Gastrocnemius medialis (tissue), 4 donors: ENCODE data around the gene FTL.

ENCODE experiments used
- CTCF ChIP-seq, 5 experiments: fragments of 450-650 bp in 3 of 5; fragments of 200-600 bp in 2 of 5; sonication (generic) in 2 of 5; IDR thresholded peaks in 4 of 5; conservative IDR thresholded peaks in 1 of 5; 1 replicate in 4 of 5; 2 replicates in 1 of 5; pipeline ENCODE4 v1.5.1; 2016 to 2019; ENCODE audit warnings: antibody characterized with exemption in 5 of 5, mild to moderate bottlenecking in 3 of 5, moderate library complexity in 3 of 5
- POLR2A ChIP-seq, 2 donors: fragments of 450-650 bp; IDR thresholded peaks; one replicate each; pipeline ENCODE4 v1.6.1; 2017; ENCODE audit warnings: antibody characterized with exemption in 2 of 2, mild to moderate bottlenecking in 2 of 2, moderate library complexity in 2 of 2

DNA sequence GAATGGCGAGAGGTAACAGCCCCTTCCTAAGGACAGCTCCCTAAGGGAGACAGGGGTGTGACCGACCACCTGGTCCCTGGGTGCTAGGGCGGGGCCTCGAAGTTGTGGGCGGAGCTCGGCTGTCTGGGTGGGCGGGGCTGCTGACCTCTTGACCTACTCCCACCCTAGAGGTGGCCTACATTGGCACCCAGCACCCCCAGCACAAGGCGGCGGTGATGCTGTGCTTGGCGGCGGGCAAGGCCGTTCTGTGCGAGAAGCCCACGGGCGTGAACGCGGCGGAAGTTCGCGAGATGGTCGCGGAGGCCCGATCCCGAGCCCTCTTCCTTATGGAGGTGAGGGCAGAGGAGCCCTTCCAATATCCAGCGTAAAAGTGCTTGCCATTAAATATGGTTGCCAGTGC is 29.2 kb upstream of the FTL start:
- TF ChIP-seq CTCF (IDR thresholded peaks at IDR 0.05 in 4 of 5, conservative IDR thresholded peaks at IDR 0.05 in 1 of 5) (no peak), POLR2A (IDR thresholded peaks at IDR 0.05) (no peak)
